HG02588 (cell line): ENCODE results near the gene MATCAP1.

ENCODE experiments used
- ATAC-seq: cut with Tn5 transposase; IDR thresholded peaks from one replicate; pipeline ENCODE4 v1.9.1; 2021; ENCODE audit warnings: mild to moderate bottlenecking, moderate library complexity; ENCODE audit not compliant: unreplicated experiment

Gene MATCAP1

GRCh38 chr16:67191995-67192681 is 8.4 kb upstream of the MATCAP1 start, which contains the start of gene E2F4:
Gene E2F4 (plus strand): TSS chr16:67192155. CDS start chr16:67192228, 73 bp downstream.
- ATAC-seq, result peak; percentile 77

DNA sequence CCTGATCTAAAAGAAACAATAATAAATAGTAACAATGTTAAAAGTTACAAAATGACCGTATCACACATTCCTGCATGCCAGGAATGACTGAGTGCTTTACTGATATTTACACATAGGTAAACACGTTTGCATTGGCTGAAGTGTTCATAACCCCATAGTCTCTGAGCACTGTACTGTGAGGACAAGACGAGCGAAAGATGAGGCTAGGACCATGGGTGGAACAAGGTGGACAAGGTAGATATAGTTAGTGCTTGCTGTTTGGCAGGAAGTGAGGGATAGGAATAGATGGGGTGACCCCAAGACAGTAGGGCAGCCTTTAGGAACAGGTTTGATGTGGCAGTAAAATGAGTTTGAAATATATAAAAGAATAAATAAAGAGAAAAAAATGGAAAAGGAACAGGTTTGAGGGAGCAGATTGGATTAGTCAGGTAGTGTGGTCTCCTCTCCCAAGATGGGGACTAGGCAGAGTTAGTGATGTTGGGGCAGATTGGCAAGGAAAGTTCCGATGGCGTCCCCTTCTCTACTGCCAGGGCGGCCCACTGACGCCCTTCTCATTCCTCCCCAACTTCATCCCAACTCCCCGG is 7.7 kb upstream of the MATCAP1 start:
- ATAC-seq, result no peak

DNA sequence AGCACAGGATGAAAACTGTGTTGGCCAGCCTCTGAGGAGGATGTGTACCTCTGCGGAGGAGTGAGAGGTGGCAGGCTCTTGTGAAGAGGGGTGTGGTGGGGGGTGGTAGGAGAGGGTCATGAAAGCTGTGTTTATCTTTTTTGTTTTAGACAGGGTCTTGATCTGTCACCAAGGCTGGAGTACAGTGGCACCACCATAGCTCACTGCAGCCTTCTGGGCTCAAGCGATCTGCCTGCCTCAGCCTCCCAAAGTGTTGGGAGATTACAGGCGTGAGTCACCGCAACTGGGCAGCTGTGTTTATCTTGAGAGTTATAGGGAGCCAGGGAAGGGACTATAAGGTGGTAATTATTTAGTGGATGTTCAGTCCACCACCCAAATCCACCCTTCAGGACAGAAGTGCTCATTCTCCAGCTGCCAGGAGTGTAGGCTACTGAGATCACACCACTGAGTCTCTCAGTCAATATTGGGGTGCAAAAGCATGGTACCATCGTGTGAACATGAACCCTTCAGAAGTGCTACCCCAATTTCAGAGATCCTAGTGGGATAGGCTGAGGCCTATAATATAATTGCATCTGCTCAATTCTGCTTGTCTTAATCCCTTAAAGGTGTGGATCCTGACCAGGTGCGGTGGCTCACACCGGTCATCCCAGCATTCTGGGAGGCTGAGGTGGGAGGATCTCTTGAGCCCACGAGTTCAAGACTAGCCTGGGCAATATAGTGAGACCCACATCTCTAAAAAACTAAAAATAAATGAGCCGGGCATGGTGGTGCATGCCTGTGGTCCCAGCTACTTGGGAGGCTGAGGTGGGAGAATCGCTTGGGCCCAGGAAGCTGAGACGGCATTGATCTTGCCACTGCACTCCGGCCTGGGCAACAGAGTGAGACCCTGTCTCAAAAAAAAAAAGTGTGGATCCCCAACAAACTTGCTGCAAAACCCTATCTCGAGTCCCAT is 7.0 kb upstream of the MATCAP1 start:
- ATAC-seq, result no peak

DNA sequence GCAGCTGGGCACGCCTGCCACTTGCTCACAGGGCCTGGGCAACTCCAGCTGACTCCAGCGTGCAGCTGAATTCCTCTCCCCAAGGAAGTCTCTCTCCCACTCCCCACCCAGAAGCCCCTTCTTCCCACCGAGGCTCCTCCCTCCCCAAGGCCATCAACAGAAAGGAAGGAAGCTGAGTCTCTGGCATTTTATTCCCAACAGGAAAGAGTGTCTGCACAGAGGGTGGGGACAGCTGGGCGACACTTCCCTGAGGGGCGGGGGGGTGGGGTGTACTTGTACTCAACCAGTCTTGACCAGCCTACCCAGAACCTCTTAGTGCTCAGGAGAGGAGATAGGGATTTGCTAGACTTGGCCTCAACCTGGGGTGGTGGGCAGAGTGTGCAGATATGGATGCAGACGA is 6.3 kb upstream of the MATCAP1 start, which contains the start of gene EXOC3L1:
TSS of gene EXOC3L1 (minus strand) at position 96 of the 400 bp plus-strand sequence. CDS start 460 bp downstream, outside the sequence.
- no peak for ATAC-seq

DNA sequence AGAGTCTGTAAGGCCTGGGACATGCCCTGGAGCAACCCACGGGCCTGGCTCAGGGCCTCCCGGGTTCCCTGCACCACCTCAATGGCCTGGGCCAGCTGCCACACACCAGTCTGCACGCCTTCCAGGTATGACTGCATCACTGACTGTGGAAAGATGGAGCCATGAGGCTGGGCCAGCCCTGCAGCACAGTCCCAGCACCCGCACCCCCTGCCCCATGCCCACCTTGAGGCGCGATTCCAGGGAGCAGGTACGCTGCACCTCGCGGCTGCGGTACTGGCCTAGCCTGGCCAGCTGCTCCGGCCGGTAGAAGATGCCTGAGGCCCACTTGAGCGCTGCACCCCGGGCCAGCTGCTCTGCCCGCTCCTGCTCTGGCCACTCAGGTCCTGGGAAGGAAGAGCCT is 5.0 kb upstream of the MATCAP1 start:
- no peak for ATAC-seq

DNA sequence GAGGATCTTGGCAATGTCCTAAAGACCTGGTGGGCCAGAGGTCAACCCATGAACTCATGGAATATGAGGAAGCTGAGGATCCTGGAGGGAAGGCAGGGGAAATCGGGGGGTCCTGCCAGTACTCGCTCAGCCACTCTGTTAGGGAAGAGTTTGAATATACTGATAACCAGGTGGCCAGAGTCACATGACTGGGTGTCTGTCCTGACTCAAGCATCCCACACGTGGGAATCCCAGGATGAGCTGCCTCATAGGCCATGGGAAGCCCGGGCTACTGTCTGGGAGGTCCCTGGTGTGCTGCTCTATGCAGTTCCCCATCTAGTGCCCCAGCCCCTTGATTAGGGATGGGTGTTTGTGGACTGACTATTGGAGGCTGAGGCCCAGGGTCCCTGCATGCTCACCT is 4.6 kb upstream of the MATCAP1 start:
- ATAC-seq, result no peak

DNA sequence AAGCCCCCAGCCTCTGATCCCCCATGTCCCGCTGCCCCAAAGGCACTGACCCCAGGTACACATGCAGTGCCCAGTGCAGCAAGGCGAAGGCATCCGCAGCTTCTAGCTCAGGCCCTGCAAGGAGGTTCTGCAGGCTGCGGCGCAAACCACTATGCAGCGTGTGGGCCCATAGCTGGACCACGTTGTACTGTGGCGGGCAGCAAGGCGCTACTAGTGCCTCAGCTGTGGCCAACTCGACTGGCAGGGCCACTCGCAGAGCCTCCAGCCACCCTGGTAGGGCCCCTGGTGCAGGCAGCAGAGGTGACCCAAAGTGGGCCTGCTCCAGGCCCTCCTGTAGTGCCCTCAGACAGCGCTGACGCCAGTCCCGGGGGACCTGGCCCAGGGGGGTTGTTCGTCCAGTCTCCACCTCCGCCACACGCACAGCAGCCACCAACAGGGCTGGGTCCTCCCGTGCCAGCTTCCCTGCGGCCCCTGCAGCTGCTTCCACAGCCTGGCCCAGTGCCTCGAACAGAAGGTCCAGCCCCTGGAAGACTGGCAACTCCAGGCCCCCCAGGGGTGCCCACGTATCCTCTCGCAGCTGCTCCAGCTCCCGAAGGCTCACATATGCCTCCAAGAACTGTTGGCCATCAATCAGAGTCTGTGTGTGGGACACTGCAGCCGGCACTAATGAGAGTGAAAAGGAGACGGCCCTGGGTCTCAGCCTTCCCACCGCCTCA is 3.6 kb upstream of the MATCAP1 start:
- ATAC-seq, result no peak

DNA sequence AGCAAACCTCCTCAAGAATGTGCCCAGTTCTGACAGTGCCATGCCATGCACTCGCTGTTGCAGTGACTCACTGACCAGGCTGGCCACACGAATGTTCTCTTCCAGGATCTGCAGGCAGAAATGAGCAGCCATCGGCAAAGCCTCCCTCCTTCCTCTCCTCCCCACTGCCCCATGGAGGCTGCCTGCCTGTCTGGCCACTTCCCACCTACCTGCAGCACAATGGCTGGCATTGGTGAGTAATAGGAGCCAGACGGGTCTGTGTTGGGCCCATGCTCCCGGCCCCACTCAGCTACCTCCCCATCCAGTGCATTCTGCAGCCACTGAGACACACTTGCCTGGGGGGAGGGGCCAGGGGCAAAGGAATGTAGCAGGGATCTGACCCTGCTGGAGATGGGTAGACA is 2.8 kb upstream of the MATCAP1 start:
- no peak for ATAC-seq

DNA sequence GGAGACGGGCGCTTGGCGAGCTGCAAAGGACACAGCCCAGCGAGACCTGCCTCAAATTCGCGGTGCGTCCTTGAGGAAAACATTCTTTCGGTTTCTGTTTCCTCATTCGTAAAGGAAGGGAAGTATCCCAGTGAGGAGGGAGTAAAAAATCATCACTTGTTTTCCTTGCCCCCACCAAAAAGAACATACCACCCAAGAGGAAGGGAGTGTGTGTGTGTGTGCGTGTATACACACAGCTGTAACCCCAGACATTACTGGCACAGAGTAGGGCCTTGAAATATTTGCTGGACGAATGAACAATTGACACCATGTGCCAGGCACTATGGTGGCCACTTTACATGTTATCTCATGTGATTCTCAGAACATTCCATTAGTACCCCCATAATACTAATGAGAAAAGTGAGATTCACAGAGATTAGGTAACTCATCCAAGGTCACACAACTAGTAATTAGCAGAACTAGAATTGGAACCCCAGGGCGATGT is 1.9 kb upstream of the MATCAP1 start:
- no peak for ATAC-seq

- ATAC-seq, result no peak
These were observed 1.4 kb upstream of the MATCAP1 start for GRCh38 chr16:67184995-67185650.

GRCh38 chr16:67184453-67184994 is 761 bp upstream of the MATCAP1 start:
- peak; percentile 4 for ATAC-seq

DNA sequence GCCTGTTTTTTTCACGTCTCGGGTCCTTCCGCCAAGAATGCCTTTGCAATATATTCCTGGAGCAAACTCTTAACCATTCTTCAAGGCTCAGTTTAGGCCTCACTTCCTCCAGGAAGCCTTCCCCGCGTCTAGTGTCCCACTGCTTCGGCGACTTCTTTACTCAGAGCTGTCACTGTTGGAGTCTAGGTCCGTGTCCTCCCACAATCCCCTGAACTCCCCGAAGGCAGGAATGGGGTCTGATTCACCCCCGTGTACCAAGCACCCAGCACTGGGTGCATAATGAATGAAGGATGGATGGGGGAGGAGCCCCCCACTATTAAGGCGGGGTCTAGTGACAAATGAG is 508 bp downstream of the MATCAP1 start:
- no peak for ATAC-seq

DNA sequence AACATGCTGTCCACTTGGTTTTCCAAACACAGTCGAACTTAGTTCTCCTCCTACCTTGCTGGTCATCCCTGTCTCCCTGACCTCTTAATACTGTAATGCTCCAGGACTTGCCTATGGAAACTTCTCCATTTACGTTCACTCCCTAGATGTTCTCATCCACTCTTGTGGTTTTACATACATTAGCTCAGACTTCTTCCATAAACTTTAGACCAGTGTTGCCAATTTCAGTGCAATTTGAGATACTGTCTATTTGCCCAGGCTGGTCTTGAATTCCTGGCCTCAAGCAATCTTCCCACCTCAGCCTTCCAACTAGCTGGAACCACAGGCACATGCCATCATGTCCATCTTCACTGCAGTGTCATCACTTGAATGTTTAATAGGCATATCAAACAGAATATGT is 1.5 kb downstream of the MATCAP1 start:
- no peak for ATAC-seq

DNA sequence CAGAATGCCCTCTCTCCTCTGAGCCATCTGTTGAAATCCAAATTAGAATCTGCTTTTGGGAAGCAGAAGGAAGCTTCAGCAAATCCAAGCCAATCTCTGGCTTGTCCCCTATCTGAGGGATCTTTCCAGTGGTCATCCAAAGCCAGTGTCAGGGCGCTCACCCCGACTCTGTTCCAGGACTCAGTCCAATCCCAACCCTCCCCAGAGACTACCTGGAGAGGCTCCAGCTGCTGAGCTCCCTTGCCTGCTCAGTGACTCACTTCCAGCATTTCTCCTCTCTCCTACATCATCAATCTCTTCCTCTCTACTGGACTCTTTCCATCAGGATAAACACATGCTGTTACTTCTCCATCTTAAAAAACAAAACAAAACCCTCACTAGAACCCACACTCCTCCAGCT is 2.4 kb downstream of the MATCAP1 start:
- ATAC-seq, result no peak

DNA sequence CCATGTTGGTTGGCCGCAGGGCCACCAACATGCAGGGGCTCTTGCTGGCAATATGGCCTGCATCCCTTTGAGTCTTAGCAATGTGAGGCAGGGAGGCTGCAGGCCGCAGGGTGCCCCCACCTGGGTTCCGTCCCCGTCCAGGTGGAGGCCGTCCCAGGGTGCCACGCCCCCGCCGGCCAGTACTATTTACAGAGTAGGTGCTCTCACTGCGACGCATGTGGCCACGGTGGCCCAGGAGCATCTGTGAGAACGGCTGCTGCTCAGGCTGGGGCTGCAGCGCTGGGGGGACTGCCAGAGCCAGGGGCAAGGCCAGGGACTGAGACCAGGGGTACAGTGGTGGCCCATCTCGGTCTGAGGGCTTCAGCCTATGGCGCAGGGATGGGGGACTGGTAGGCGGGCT is 3.6 kb downstream of the MATCAP1 start:
- ATAC-seq, result no peak

- ATAC-seq, result no peak
These were observed 4.2 kb downstream of the MATCAP1 start for GRCh38 chr16:67179421-67180080.

DNA sequence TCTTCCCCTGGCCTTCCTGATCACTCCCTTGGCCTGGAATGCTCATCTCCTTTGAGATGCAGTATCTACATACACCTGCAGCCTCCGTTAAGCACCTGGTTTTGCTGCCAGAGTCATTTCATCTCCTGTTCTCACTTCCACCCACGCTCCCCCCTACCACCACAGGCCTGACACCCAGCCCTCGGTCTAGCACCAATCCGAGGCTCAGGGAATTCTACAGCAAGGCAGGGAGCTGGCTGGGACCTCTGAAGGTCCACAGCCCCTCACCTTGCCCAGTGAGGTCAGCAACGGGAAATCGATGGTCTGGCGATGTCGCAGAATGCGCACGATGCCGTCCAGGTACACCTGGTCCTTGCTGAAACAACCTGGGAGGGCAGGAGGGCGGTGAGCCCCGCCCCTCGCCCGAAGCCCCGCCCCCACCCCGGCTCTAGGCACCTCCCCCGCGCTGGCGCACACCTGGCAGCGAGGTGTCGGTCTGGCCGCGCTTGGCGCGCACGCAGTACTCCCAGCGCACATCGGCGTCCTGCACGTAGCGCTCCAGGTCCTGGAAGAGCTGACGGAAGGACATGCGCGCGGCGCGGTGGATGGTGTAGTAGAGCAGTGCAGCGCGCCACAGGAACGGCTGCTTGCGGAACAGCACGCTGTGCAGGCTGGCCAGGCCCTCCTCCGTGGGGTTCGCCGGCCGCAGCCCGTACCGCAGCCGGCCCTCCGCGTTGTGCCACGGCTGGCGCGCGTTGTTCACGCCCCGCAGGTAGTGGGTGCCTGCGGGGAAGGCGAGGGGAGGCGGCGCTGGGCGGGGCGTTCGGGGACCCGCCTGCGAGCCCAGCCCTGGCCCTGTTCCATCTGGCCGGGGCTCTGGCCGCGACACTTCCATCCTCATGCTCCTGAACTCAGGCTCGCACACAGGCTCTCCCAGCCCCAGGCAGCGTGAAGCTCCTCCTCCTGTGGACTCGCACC is 5.7 kb downstream of the MATCAP1 start:
- ATAC-seq, result no peak

GRCh38 chr16:67176662-67177061 is 7.1 kb downstream of the MATCAP1 start:
- no peak for ATAC-seq
